Neuronal stem cell (in vitro differentiated cells): Measurements from ENCODE around the gene ARID4B.

Source experiments
- DNase-seq: peaks from one replicate; pipeline ENCODE4 v3.0.0-alpha.2; 2013; ENCODE audit warnings: low spot score
- H2AFZ ChIP-seq: one replicate; pipeline ENCODE4 v1.6.1; 2013; ENCODE audit warnings: mild to moderate bottlenecking, low read length, inconsistent platforms
- H2AK5ac ChIP-seq: 2 replicates; pipeline ENCODE4 v1.6.1; 2013; ENCODE audit warnings: low read depth, mild to moderate bottlenecking, inconsistent platforms, low read length, moderate library complexity, mixed read lengths
- H2BK120ac ChIP-seq: 2 replicates; pipeline ENCODE4 v1.6.1; 2013; ENCODE audit warnings: low read depth, mild to moderate bottlenecking, inconsistent platforms, low read length, moderate library complexity, mixed read lengths
- H2BK12ac ChIP-seq: one replicate; pipeline ENCODE4 v1.6.1; 2013; ENCODE audit warnings: low read length, inconsistent platforms
- H2BK15ac ChIP-seq: 2 replicates; pipeline ENCODE4 v1.6.1; 2013; ENCODE audit warnings: mild to moderate bottlenecking, low read length, inconsistent platforms, mixed read lengths
- H2BK5ac ChIP-seq: one replicate; pipeline ENCODE4 v1.6.1; 2013; ENCODE audit warnings: inconsistent platforms, mild to moderate bottlenecking, low read length, moderate library complexity
- H3K14ac ChIP-seq: one replicate; pipeline ENCODE4 v1.6.1; 2013; ENCODE audit warnings: low read length, inconsistent platforms
- H3K18ac ChIP-seq: 2 replicates; pipeline ENCODE4 v1.6.1; 2013; ENCODE audit warnings: low read length, inconsistent platforms
- H3K23ac ChIP-seq: 2 replicates; pipeline ENCODE4 v1.6.1; 2013; ENCODE audit warnings: low read depth, mild to moderate bottlenecking, mixed read lengths, low read length, inconsistent platforms; ENCODE audit not compliant: poor library complexity
- H3K27ac ChIP-seq: replicated peaks from 3 replicates; pipeline ENCODE4 v1.5.1; 2013; ENCODE audit warnings: low read length, inconsistent platforms
- H3K27me3 ChIP-seq, 3 experiments: 2 replicates each; pipeline ENCODE4 v1.6.1; 2013; ENCODE audit warnings: low read length in 3 of 3, mild to moderate bottlenecking in 2 of 3, inconsistent platforms in 1 of 3, low read depth in 1 of 3, mixed read lengths in 1 of 3, moderate library complexity in 1 of 3; ENCODE audit not compliant: control insufficient read depth in 3 of 3, insufficient read depth in 3 of 3
- H3K36me3 ChIP-seq, 2 donors: replicated peaks in 1 of 2; 2 replicates each; pipeline ENCODE4 v1.6.1; 2013; ENCODE audit warnings: low read length in 2 of 2; ENCODE audit not compliant: control insufficient read depth in 2 of 2, insufficient read depth in 2 of 2
- H3K4ac ChIP-seq: 2 replicates; pipeline ENCODE4 v1.6.1; 2013; ENCODE audit warnings: inconsistent platforms, mild to moderate bottlenecking, low read length, moderate library complexity
- H3K4me1 ChIP-seq, 2 donors: 1 replicate in 1 of 2; 2 replicates in 1 of 2; pipeline ENCODE4 v1.6.1; 2013; ENCODE audit warnings: low read length in 2 of 2, low read depth in 1 of 2; ENCODE audit not compliant: control insufficient read depth in 2 of 2, insufficient read depth in 1 of 2
- H3K4me2 ChIP-seq: one replicate; pipeline ENCODE4 v1.6.1; 2013; ENCODE audit warnings: mild to moderate bottlenecking, low read length, inconsistent platforms; ENCODE audit not compliant: insufficient read depth, poor library complexity, severe bottlenecking
- H3K4me3 ChIP-seq, 2 donors: 2 replicates each; pipeline ENCODE4 v1.5.1; 2013; ENCODE audit warnings: low read length in 2 of 2, mild to moderate bottlenecking in 2 of 2, inconsistent platforms in 1 of 2, moderate library complexity in 1 of 2
- H3K79me1 ChIP-seq: one replicate; pipeline ENCODE4 v1.6.1; 2013; ENCODE audit warnings: low read depth, mild to moderate bottlenecking, inconsistent platforms, low read length, moderate library complexity
- H3K9ac ChIP-seq: one replicate; pipeline ENCODE4 v1.6.1; 2013; ENCODE audit warnings: mild to moderate bottlenecking, low read depth, low read length, inconsistent platforms; ENCODE audit not compliant: poor library complexity
- H3K9me3 ChIP-seq, 2 donors: replicated peaks in 1 of 2; 2 replicates each; pipeline versions ENCODE3 to v1.6.1; 2013; ENCODE audit warnings: low read length in 2 of 2, mild to moderate bottlenecking in 2 of 2, inconsistent platforms in 1 of 2, low read depth in 1 of 2, mixed read lengths in 1 of 2, moderate library complexity in 1 of 2; ENCODE audit not compliant: control insufficient read depth in 2 of 2, insufficient read depth in 1 of 2
- H4K8ac ChIP-seq: one replicate; pipeline ENCODE4 v1.6.1; 2013; ENCODE audit warnings: low read depth, mild to moderate bottlenecking, inconsistent platforms, low read length, moderate library complexity
- H4K91ac ChIP-seq: one replicate; pipeline ENCODE4 v1.6.1; 2013; ENCODE audit warnings: low read length, low read depth, mild to moderate bottlenecking, inconsistent platforms; ENCODE audit not compliant: poor library complexity
- WGBS, 2 donors: extraction: QIAGEN DNeasy Blood & Tissue Kit; methylation state at CpG; one replicate each; pipeline ENCODE4 v1.1.7; 2013; ENCODE audit warnings: missing lambda C conversion rate in 2 of 2, mixed read lengths in 1 of 2; ENCODE audit not compliant: insufficient read length in 2 of 2, insufficient replicate concordance in 1 of 2; ENCODE audit errors: extremely low coverage in 2 of 2; 5-methylcytosine and 5-hydroxymethylcytosine counted together

ARID4B gene

DNA sequence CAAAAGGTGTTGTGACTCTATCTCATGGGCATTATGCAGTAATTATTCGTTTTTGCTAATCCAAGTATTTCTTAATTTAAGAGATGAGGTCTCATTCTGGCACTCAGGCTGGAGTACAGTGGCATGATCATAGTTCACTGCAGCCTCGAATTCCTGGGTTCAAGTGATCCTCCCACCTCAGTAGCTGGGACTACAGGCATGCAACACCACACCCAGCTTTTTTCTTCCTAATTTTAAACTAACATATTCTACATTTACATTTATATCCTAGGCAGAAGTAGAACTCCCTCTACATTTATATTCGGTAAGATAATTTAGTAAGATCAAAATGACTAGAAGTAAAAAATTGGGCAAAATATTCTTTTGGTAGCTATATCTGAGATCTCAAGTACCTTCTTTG is 116.5 kb downstream of the ARID4B start:
- no peak overlapping the region for H3K14ac ChIP-seq
- H3K27ac ChIP-seq = no peak overlapping the region
- no peak overlapping the region for H3K4ac ChIP-seq
- no CpG with 5 or more reads among the region's 3 CpGs for WGBS, 2 donors
- DNase-seq = no peak
- H2BK12ac ChIP-seq = no peak overlapping the region
- H3K27me3 ChIP-seq = no peaks in the 10 kb centered on the region
- H2BK120ac ChIP-seq = no peak overlapping the region
- peaks cover 8 to 96% of the 10 kb centered on the region in 2 donors for H3K36me3 ChIP-seq
- no peak overlapping the region for H3K4me3 ChIP-seq
- H2AFZ ChIP-seq = no peak overlapping the region
- no peak overlapping the region for H3K9ac ChIP-seq
- no peak overlapping the region for H3K18ac ChIP-seq
- H3K79me1 ChIP-seq = no peaks in the 10 kb centered on the region
- H3K4me1 ChIP-seq = no peaks in the 10 kb centered on the region
- H3K9me3 ChIP-seq = no peaks in the 10 kb centered on the region
- no peak overlapping the region for H2BK5ac ChIP-seq
- no peak overlapping the region for H3K23ac ChIP-seq
- no peak overlapping the region for H2AK5ac ChIP-seq
- H4K8ac ChIP-seq = no peak overlapping the region
- no peak overlapping the region for H4K91ac ChIP-seq
- no peak overlapping the region for H2BK15ac ChIP-seq
- no peak overlapping the region for H3K4me2 ChIP-seq

DNA sequence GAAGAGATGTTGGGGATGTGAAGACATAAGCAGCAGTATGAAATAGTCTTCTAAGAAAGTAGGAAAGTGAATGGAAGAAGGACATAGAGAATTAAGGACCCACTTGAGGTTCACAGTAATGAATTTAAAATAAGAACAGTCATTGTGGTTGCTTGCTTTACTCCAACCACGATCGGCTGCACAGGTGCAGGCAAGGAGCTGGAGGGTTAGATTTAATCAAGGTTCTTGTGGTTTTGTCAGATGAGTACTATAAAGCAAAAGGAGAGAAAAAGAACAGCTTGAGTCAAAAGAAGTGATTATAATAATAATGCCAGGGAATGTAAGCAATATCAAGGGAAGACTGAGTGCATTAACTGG is 120.8 kb downstream of the ARID4B start:
- no peaks in the 10 kb centered on the region for H3K79me1 ChIP-seq
- WGBS, 2 donors = no CpG with 5 or more reads among the region's 2 CpGs
- no peak overlapping the region for H3K23ac ChIP-seq
- H4K91ac ChIP-seq = no peak overlapping the region
- H4K8ac ChIP-seq = no peak overlapping the region
- no peak overlapping the region for H2AFZ ChIP-seq
- H3K9me3 ChIP-seq = peaks cover 0 to 3% of the 10 kb centered on the region in 2 donors
- H3K18ac ChIP-seq = no peak overlapping the region
- no peak overlapping the region for H3K4me3 ChIP-seq
- no peak overlapping the region for H3K4me2 ChIP-seq
- no peak overlapping the region for H2BK120ac ChIP-seq
- H2BK5ac ChIP-seq = no peak overlapping the region
- no peak overlapping the region for H2AK5ac ChIP-seq
- no peak for DNase-seq
- H3K4ac ChIP-seq = no peak overlapping the region
- H3K36me3 ChIP-seq = peaks cover 6 to 95% of the 10 kb centered on the region in 2 donors
- H3K4me1 ChIP-seq = no peaks in the 10 kb centered on the region
- H2BK15ac ChIP-seq = no peak overlapping the region
- no peak overlapping the region for H3K27ac ChIP-seq
- H2BK12ac ChIP-seq = no peak overlapping the region
- H3K9ac ChIP-seq = no peak overlapping the region
- H3K14ac ChIP-seq = no peak overlapping the region
- no peaks in the 10 kb centered on the region for H3K27me3 ChIP-seq

DNA sequence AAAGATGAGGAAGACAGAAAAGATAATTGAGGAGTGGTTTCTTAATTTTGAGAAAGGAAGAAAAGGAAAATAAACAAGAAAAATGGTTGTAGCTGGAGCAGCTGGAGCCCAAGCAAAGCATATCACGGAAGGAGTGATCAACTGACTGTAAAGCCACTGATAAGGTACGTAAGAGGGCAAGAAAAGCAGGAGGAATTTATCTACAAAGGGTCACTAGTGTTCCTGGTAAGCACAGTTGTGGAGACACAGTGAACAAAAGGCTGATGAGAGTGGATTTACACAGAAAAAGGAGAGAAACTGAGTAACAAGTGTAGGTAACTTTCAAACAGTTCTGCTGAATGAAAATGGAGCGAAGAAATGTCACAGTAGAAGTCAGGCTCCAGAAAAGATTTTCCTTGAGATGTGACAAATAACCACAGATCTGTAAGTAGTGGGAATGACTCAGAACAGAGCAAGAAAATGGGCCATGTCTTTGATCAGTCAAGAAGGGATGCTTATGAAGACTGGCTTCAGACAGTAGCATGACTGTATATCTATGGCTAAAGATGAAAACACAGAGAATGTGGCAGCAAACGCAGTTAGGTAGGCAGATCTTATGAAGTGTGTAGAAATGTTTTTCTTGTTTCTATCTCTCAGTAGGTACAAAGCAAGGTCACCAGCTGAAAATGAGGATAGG is 121.3 kb downstream of the ARID4B start:
- H3K27me3 ChIP-seq = no peaks in the 10 kb centered on the region
- no peak overlapping the region for H3K23ac ChIP-seq
- no peak overlapping the region for H2BK5ac ChIP-seq
- no peak overlapping the region for H4K91ac ChIP-seq
- H3K4ac ChIP-seq = no peak overlapping the region
- no peak overlapping the region for H3K27ac ChIP-seq
- H4K8ac ChIP-seq = no peak overlapping the region
- no peak overlapping the region for H2AK5ac ChIP-seq
- no peak overlapping the region for H3K18ac ChIP-seq
- H3K9ac ChIP-seq = no peak overlapping the region
- no peak overlapping the region for H2BK15ac ChIP-seq
- no peak overlapping the region for H3K14ac ChIP-seq
- peaks cover 0 to 3% of the 10 kb centered on the region in 2 donors for H3K9me3 ChIP-seq
- no peak overlapping the region for H2AFZ ChIP-seq
- no CpG with 5 or more reads among the region's 4 CpGs for WGBS, 2 donors
- no peak overlapping the region for H2BK120ac ChIP-seq
- no peak overlapping the region for H2BK12ac ChIP-seq
- no peaks in the 10 kb centered on the region for H3K4me1 ChIP-seq
- H3K4me3 ChIP-seq = no peak overlapping the region
- no peak for DNase-seq
- H3K79me1 ChIP-seq = no peaks in the 10 kb centered on the region
- H3K4me2 ChIP-seq = no peak overlapping the region
- H3K36me3 ChIP-seq = peaks cover 6 to 90% of the 10 kb centered on the region in 2 donors

DNA sequence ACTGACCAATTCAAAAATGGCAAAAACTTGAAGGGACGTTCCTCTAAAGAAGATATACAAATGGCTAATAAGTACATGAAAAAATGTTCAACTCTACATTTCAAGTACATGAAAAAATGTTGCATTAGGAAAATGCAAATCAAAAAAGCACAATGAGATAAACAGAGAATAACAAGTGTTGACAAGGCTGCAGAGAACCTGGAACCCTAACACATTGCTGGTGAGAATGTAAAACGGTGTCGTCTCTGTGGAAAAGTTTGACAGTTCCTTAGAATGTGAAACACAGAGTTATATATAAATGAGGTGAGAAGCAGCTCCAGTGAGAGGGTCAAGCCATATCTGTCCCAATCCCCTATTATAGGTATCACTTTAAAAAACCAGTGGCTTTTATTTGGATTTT is 122.3 kb downstream of the ARID4B start:
- Histone ChIP-seq H3K14ac (no peak overlapping the region), H2AFZ (no peak overlapping the region), H3K9ac (no peak overlapping the region), H3K18ac (no peak overlapping the region), H2BK15ac (no peak overlapping the region), H3K27me3 (no peaks in the 10 kb centered on the region), H2BK12ac (no peak overlapping the region), H2AK5ac (no peak overlapping the region), H3K36me3 (peaks cover 5 to 90% of the 10 kb centered on the region in 2 donors), H3K79me1 (no peaks in the 10 kb centered on the region), H3K4me2 (no peak overlapping the region), H3K4me1 (no peaks in the 10 kb centered on the region), H4K8ac (no peak overlapping the region), H3K9me3 (peaks cover 0 to 3% of the 10 kb centered on the region in 2 donors), H3K27ac (no peak overlapping the region), H2BK5ac (no peak overlapping the region), H3K4me3 (no peak overlapping the region), H3K4ac (no peak overlapping the region), H3K23ac (no peak overlapping the region), H2BK120ac (no peak overlapping the region), H4K91ac (no peak overlapping the region)
- DNase-seq = no peak
- no CpG with 5 or more reads among the region's 3 CpGs for WGBS, 2 donors
